HEK293 (cell line): ENCODE data around the gene GINS1.

Source experiments
- CTCF ChIA-PET: fragments of 350-600 bp; formaldehyde crosslinking; extraction: SDS; loops from one replicate; lab custom pipeline; 2021; ENCODE audit warnings: antibody characterized with exemption; lab: Yijun Ruan, JAX
- POLR2A ChIA-PET: fragments of 300-600 bp; formaldehyde crosslinking; extraction: SDS; loops from one replicate; lab custom pipeline; 2020; ENCODE audit warnings: antibody characterized with exemption, inconsistent platforms; lab: Yijun Ruan, JAX
- H3K27ac ChIP-seq: fragments of 200-500 bp; sonication (Bioruptor generic); 2 replicates; pipeline ENCODE4 v1.5.1; 2014; ENCODE audit warnings: low read depth, low read length, control low read depth, inconsistent platforms; ENCODE audit errors: extremely low read depth
- H3K36me3 ChIP-seq, 2 experiments: fragments of 200-500 bp in 1 of 2; sonication (Bioruptor generic) in 1 of 2; 1 replicate in 1 of 2; 2 replicates in 1 of 2; pipeline ENCODE4 v1.5.1; 2014 to 2017; ENCODE audit warnings: inconsistent platforms in 2 of 2, low read length in 2 of 2; ENCODE audit not compliant: control insufficient read depth in 2 of 2, insufficient read depth in 1 of 2
- H3K4me1 ChIP-seq: fragments of 200-500 bp; sonication (Bioruptor generic); 2 replicates; pipeline ENCODE4 v1.5.1; 2014; ENCODE audit warnings: mild to moderate bottlenecking, low read length, inconsistent platforms; ENCODE audit not compliant: control insufficient read depth, insufficient read depth
- H3K4me3 ChIP-seq: 2 replicates; pipeline ENCODE4 v1.5.1; 2011; ENCODE audit warnings: low read depth, mild to moderate bottlenecking, control low read depth, low read length, moderate library complexity
- H3K9me3 ChIP-seq: fragments of 200-500 bp; sonication (Bioruptor generic); 2 replicates; pipeline ENCODE4 v1.5.1; 2014; ENCODE audit warnings: low read depth, low read length, inconsistent platforms; ENCODE audit not compliant: control insufficient read depth, insufficient read depth
- EGR2 ChIP-seq: fragments of 450-650 bp; formaldehyde crosslinking; IDR thresholded peaks from 2 replicates; pipeline ENCODE4 v1.5.1; 2016; ENCODE audit warnings: low read depth, missing biosample characterization, missing genetic modification characterization
- KLF1 ChIP-seq: fragments of 450-650 bp; formaldehyde crosslinking; IDR thresholded peaks from 2 replicates; pipeline ENCODE4 v1.5.1; 2016; ENCODE audit warnings: missing biosample characterization, missing genetic modification characterization
- KLF17 ChIP-seq: fragments of 450-650 bp; formaldehyde crosslinking; IDR thresholded peaks from 2 replicates; pipeline ENCODE4 v1.5.1; 2016; ENCODE audit warnings: missing biosample characterization, missing genetic modification characterization
- KLF7 ChIP-seq: fragments of 450-650 bp; formaldehyde crosslinking; IDR thresholded peaks from 2 replicates; pipeline ENCODE4 v1.5.1; 2016; ENCODE audit warnings: missing biosample characterization, missing genetic modification characterization, borderline replicate concordance
- RBAK ChIP-seq: fragments of 450-650 bp; formaldehyde crosslinking; IDR thresholded peaks from 2 replicates; pipeline ENCODE4 v1.5.1; 2016; ENCODE audit warnings: missing biosample characterization, missing genetic modification characterization
- ZBTB21 ChIP-seq: fragments of 450-650 bp; formaldehyde crosslinking; IDR thresholded peaks from 2 replicates; pipeline ENCODE4 v1.5.1; 2017; ENCODE audit warnings: missing biosample characterization, missing genetic modification characterization
- ZFHX2 ChIP-seq: fragments of 450-650 bp; formaldehyde crosslinking; conservative IDR thresholded peaks from 2 replicates; pipeline ENCODE4 v1.5.1; 2016; ENCODE audit warnings: missing biosample characterization, missing genetic modification characterization
- ZNF398 ChIP-seq: fragments of 450-650 bp; formaldehyde crosslinking; IDR thresholded peaks from 2 replicates; pipeline ENCODE4 v1.5.1; 2017; ENCODE audit warnings: missing biosample characterization, missing genetic modification characterization
- ZNF48 ChIP-seq: fragments of 450-650 bp; formaldehyde crosslinking; IDR thresholded peaks from 2 replicates; pipeline ENCODE4 v1.5.1; 2016; ENCODE audit warnings: missing biosample characterization, missing genetic modification characterization
- ZNF555 ChIP-seq: fragments of 450-650 bp; formaldehyde crosslinking; conservative IDR thresholded peaks from 2 replicates; pipeline ENCODE4 v1.5.1; 2017; ENCODE audit warnings: missing biosample characterization, mild to moderate bottlenecking, missing genetic modification characterization, inconsistent platforms
- ZNF560 ChIP-seq: fragments of 450-650 bp; formaldehyde crosslinking; IDR thresholded peaks from 2 replicates; pipeline ENCODE4 v1.5.1; 2017; ENCODE audit warnings: missing biosample characterization, missing genetic modification characterization, borderline replicate concordance
- ZNF571 ChIP-seq: fragments of 450-650 bp; formaldehyde crosslinking; IDR thresholded peaks from 2 replicates; pipeline ENCODE4 v1.5.0; 2017; ENCODE audit warnings: missing biosample characterization, missing genetic modification characterization
- ZNF621 ChIP-seq: fragments of 450-650 bp; formaldehyde crosslinking; IDR thresholded peaks from 2 replicates; pipeline ENCODE4 v1.5.1; 2017; ENCODE audit warnings: missing biosample characterization, missing genetic modification characterization
- ZNF623 ChIP-seq: fragments of 450-650 bp; formaldehyde crosslinking; IDR thresholded peaks from 2 replicates; pipeline ENCODE4 v1.5.1; 2016; ENCODE audit warnings: missing biosample characterization, missing genetic modification characterization
- ZNF629 ChIP-seq: fragments of 450-650 bp; formaldehyde crosslinking; IDR thresholded peaks from 2 replicates; pipeline ENCODE4 v1.5.1; 2017; ENCODE audit warnings: missing biosample characterization, missing genetic modification characterization
- ZNF639 ChIP-seq: fragments of 450-650 bp; formaldehyde crosslinking; IDR thresholded peaks from 2 replicates; pipeline ENCODE4 v1.5.1; 2016; ENCODE audit warnings: missing biosample characterization, missing genetic modification characterization
- ZNF692 ChIP-seq: fragments of 450-650 bp; formaldehyde crosslinking; IDR thresholded peaks from 2 replicates; pipeline ENCODE4 v1.5.1; 2016; ENCODE audit warnings: missing biosample characterization, missing genetic modification characterization
- ZNF707 ChIP-seq: fragments of 450-650 bp; formaldehyde crosslinking; IDR thresholded peaks from 2 replicates; pipeline ENCODE4 v1.5.1; 2016; ENCODE audit warnings: missing biosample characterization, missing genetic modification characterization
- ZNF776 ChIP-seq: fragments of 450-650 bp; formaldehyde crosslinking; IDR thresholded peaks from 2 replicates; pipeline ENCODE4 v1.5.0; 2017; ENCODE audit warnings: missing biosample characterization, missing genetic modification characterization, borderline replicate concordance
- ZNF785 ChIP-seq: fragments of 450-650 bp; formaldehyde crosslinking; IDR thresholded peaks from 2 replicates; pipeline ENCODE4 v1.5.1; 2016; ENCODE audit warnings: missing biosample characterization, missing genetic modification characterization

Gene GINS1

GRCh38 chr20:25460566-25461280 is 53.2 kb downstream of the GINS1 start (continued):
- TF ChIP-seq KLF17 (tag by site-specific recombination) (no peak), ZNF692 (tag by site-specific recombination) (no peak), ZNF623 (no peak)

- peaks cover 0 to 70% of the 10 kb centered on the region in 2 experiments; a peak in 2 of 3 replicates for H3K36me3 ChIP-seq
- POLR2A ChIA-PET: no interaction called here
Measured at GRCh38 chr20:25461281-25461650, 53.8 kb downstream of the GINS1 start.

GRCh38 chr20:25461786-25462545 is 54.5 kb downstream of the GINS1 start:
- TF ChIP-seq ZNF785: no peak
- TF ChIP-seq ZFHX2 (tag by site-specific recombination): peak; percentile 86
- no peak for TF ChIP-seq ZNF629 (tag by site-specific recombination)
- TF ChIP-seq ZNF776 (tag by site-specific recombination): no peak
- no peak for TF ChIP-seq ZNF623
- no peak for TF ChIP-seq ZNF692 (tag by site-specific recombination)
- no peak for TF ChIP-seq KLF1
- TF ChIP-seq ZBTB21: no peak
- TF ChIP-seq ZNF560: no peak
- TF ChIP-seq RBAK: no peak
- TF ChIP-seq ZNF398 (tag by site-specific recombination): no peak
- TF ChIP-seq ZNF639: no peak
- TF ChIP-seq ZNF621: no peak
- TF ChIP-seq ZNF48 (tag by site-specific recombination): no peak
- TF ChIP-seq ZNF571 (tag by site-specific recombination): no peak
- TF ChIP-seq EGR2 (tag by site-specific recombination): peak; percentile 96
- TF ChIP-seq ZNF555: no peak
- H3K9me3 ChIP-seq: no peaks in the 10 kb centered on the region
- H3K4me3 ChIP-seq: no peak overlapping the region
- H3K36me3 ChIP-seq: peaks cover 3 to 77% of the 10 kb centered on the region in 2 experiments; a peak in 2 of 3 replicates
- H3K4me1 ChIP-seq: no peaks in the 10 kb centered on the region
- ChIA-PET POLR2A (no interaction called here), CTCF (interaction anchor here (0.7 to 0.8 kb wide), 2 partner anchors 27 to 97 kb away, joined by 3 to 4 read pairs; no protein-coding TSS in a partner anchor)
- no peak overlapping the region for H3K27ac ChIP-seq

More at GRCh38 chr20:25461281-25461650, 53.8 kb downstream of the GINS1 start:
- CTCF ChIA-PET: no interaction called here
- H3K9me3 ChIP-seq: no peaks in the 10 kb centered on the region
- no peak overlapping the region for H3K27ac ChIP-seq
- TF ChIP-seq KLF7 (tag by site-specific recombination) (no peak), ZNF707 (tag by site-specific recombination) (no peak)
- no peaks in the 10 kb centered on the region for H3K4me1 ChIP-seq
- H3K4me3 ChIP-seq: no peak overlapping the region
